K562 (cell line): ENCODE results near the gene ARMC12. TPM values are rescaled to one million over a fixed set of nuclear protein-coding genes. Genes with fewer than 3 reads are reported as not detected.

Source experiments
- ATAC-seq: fragments of 200-7000 bp; cut with Tn5 transposase; 3 replicates; pipeline ENCODE4 v1.9.1; 2020; ENCODE audit warnings: moderate library complexity
- BruUV-seq: library from RNA; stranded (reverse); fragments of 400-500 nt; replicated peaks from 2 replicates; lab custom pipeline; 2021; lab: Mats Ljungman, UMichigan
- CTCF ChIA-PET: fragments of 300-600 bp; formaldehyde crosslinking; extraction: SDS; loops from one replicate; lab custom pipeline; 2021; ENCODE audit warnings: low intra/inter-chr PET ratio; lab: Yijun Ruan, JAX
- POLR2A ChIA-PET: fragments of 300-600, 350-650 bp; sonication (Branson Sonifier 250); formaldehyde crosslinking; extraction: SDS; loops from one replicate; lab custom pipeline; 2021; ENCODE audit warnings: antibody characterized with exemption, inconsistent platforms; lab: Yijun Ruan, JAX
- DNase-seq, 4 experiments: peaks; one replicate each; pipeline versions ENCODE4 v3.0.0 to v3.0.0-alpha.2; 2011 to 2018; ENCODE audit warnings: low spot score in 3 of 4, mixed read lengths in 3 of 4; ENCODE audit errors: extremely low read depth in 1 of 4
- FAIRE-seq: peaks from 2 replicates; lab custom pipeline; 2011; peaks lifted over from hg19 to GRCh38; lab: Jason Lieb, UNC
- H2AFZ ChIP-seq: 2 replicates; pipeline ENCODE4 v1.6.0; 2011; ENCODE audit warnings: low read depth, low read length, control low read depth, inconsistent platforms
- H3K27ac ChIP-seq: fragments of 200-600 bp; 3 replicates; pipeline ENCODE4 v1.8.0; 2011; ENCODE audit warnings: low read depth, mild to moderate bottlenecking, control low read depth, inconsistent platforms, low read length, moderate library complexity, mixed read lengths; ENCODE audit errors: extremely low read depth
- H3K27me3 ChIP-seq, 2 experiments: fragments of 300-600 bp in 1 of 2; 2 replicates in 1 of 2; 3 replicates in 1 of 2; pipeline versions ENCODE4 v1.6.0 to v1.8.0; 2011; ENCODE audit warnings: inconsistent platforms in 2 of 2, low read length in 2 of 2, mild to moderate bottlenecking in 1 of 2, mixed read lengths in 1 of 2, moderate library complexity in 1 of 2; ENCODE audit not compliant: control insufficient read depth in 2 of 2, insufficient read depth in 2 of 2
- H3K36me3 ChIP-seq: fragments of 300-600 bp; 3 replicates; pipeline ENCODE4 v1.8.0; 2011; ENCODE audit warnings: mild to moderate bottlenecking, low read length, inconsistent platforms; ENCODE audit not compliant: control insufficient read depth, insufficient read depth
- H3K4me1 ChIP-seq, 2 experiments: fragments of 200-600 bp in 1 of 2; replicated peaks in 1 of 2; 2 replicates in 1 of 2; 3 replicates in 1 of 2; pipeline versions ENCODE4 v1.5.1 to v1.8.0; 2011; ENCODE audit warnings: inconsistent platforms in 2 of 2, low read length in 2 of 2, mild to moderate bottlenecking in 1 of 2, mixed read lengths in 1 of 2, moderate library complexity in 1 of 2; ENCODE audit not compliant: control insufficient read depth in 2 of 2, insufficient read depth in 2 of 2
- H3K4me2 ChIP-seq: 2 replicates; pipeline ENCODE4 v1.6.1; 2011; ENCODE audit warnings: low read length, control low read depth, inconsistent platforms, mixed read lengths; ENCODE audit not compliant: insufficient read depth
- H3K4me3 ChIP-seq: fragments of 200-600 bp; sonication (generic), shearing (Covaris generic); 2 replicates; pipeline ENCODE4 v1.5.1; 2016; ENCODE audit warnings: control low read depth, inconsistent platforms
- H3K79me2 ChIP-seq: fragments of 200-600 bp; 3 replicates; pipeline ENCODE4 v1.8.0; 2011; ENCODE audit warnings: low read length, inconsistent platforms; ENCODE audit not compliant: control insufficient read depth, insufficient read depth
- H3K9ac ChIP-seq, 2 experiments: 2 replicates each; pipeline versions ENCODE4 v1.6.0 to v1.6.1; 2011; ENCODE audit warnings: low read depth in 2 of 2, low read length in 2 of 2, control low read depth in 1 of 2, inconsistent platforms in 1 of 2, mild to moderate bottlenecking in 1 of 2, mixed read lengths in 1 of 2; ENCODE audit not compliant: insufficient read depth in 1 of 2
- H3K9me1 ChIP-seq: one replicate; pipeline ENCODE4 v1.6.0; 2011; ENCODE audit warnings: inconsistent platforms, mild to moderate bottlenecking, low read length, moderate library complexity; ENCODE audit not compliant: control insufficient read depth, insufficient read depth
- H3K9me3 ChIP-seq: replicated peaks from 2 replicates; pipeline ENCODE4 v1.5.1; 2011; ENCODE audit warnings: low read depth, low read length, inconsistent platforms; ENCODE audit not compliant: control insufficient read depth, insufficient read depth
- H4K20me1 ChIP-seq: replicated peaks from 2 replicates; pipeline ENCODE4 v1.6.1; 2011; ENCODE audit warnings: low read length, inconsistent platforms, mixed read lengths; ENCODE audit not compliant: control insufficient read depth, insufficient read depth
- CEBPB ChIP-seq: fragments of 450-650 bp; IDR thresholded peaks from 2 replicates; pipeline ENCODE4 v1.6.1; 2016; ENCODE audit warnings: missing genetic modification characterization, missing compliant biosample characterization
- CEBPG ChIP-seq, 3 experiments: fragments of 200-800 bp in 1 of 3; sonication (Bioruptor generic) in 1 of 3; sonication (generic) in 1 of 3; formaldehyde crosslinking in 1 of 3; IDR thresholded peaks in 2 of 3; conservative IDR thresholded peaks in 1 of 3; 2 replicates each; pipeline versions ENCODE4 v1.6.1 to v1.8.0; 2016 to 2022; ENCODE audit warnings: missing compliant biosample characterization in 2 of 3, missing genetic modification characterization in 2 of 3, mild to moderate bottlenecking in 1 of 3, missing genetic modification reagents in 1 of 3
- CTCF ChIP-seq, 3 experiments: IDR thresholded peaks in 2 of 3; conservative IDR thresholded peaks in 1 of 3; 2 replicates each; pipeline ENCODE4 v1.5.1; 2011 to 2012; ENCODE audit warnings: low read length in 3 of 3, mild to moderate bottlenecking in 3 of 3, control low read depth in 2 of 3, improper control_type of control experiment in 1 of 3, inconsistent platforms in 1 of 3, low read depth in 1 of 3, mixed read lengths in 1 of 3, moderate library complexity in 1 of 3; ENCODE audit not compliant: insufficient read depth in 2 of 3
- HEY1 ChIP-seq: fragments of 250-450 bp; sonication (Bioruptor Pico); IDR thresholded peaks from 2 replicates; pipeline ENCODE4 v1.5.0; 2020; ENCODE audit warnings: mild to moderate bottlenecking, moderate library complexity, borderline replicate concordance
- IRF2 ChIP-seq: sonication (generic); formaldehyde crosslinking; IDR thresholded peaks from 2 replicates; pipeline ENCODE4 v1.8.1; 2022; ENCODE audit warnings: mild to moderate bottlenecking, missing genetic modification reagents
- KAT8 ChIP-seq: fragments of 450-650 bp; IDR thresholded peaks from 2 replicates; pipeline ENCODE4 v1.6.1; 2016; ENCODE audit warnings: low read depth, mild to moderate bottlenecking
- MEF2D ChIP-seq: conservative IDR thresholded peaks from 2 replicates; pipeline ENCODE4 v1.6.1; 2016; ENCODE audit warnings: low read depth, missing genetic modification characterization, missing compliant biosample characterization
- PHB ChIP-seq: fragments of 250-450 bp; sonication (Bioruptor Pico); IDR thresholded peaks from 2 replicates; pipeline ENCODE4 v1.5.0; 2021
- ZNF395 ChIP-seq: fragments of 200-800 bp; sonication (Bioruptor generic); IDR thresholded peaks from 2 replicates; pipeline ENCODE4 v1.6.1; 2017; ENCODE audit warnings: missing genetic modification characterization, missing compliant biosample characterization
- WGBS: fragments of 100-300 bp; shearing (Covaris generic); methylation state at CpG from one replicate; pipeline ENCODE4 v1.1.6; 2016; ENCODE audit warnings: low coverage, mixed read lengths; ENCODE audit not compliant: insufficient coverage; ENCODE audit errors: missing lambda C conversion rate; 5-methylcytosine and 5-hydroxymethylcytosine counted together
- in situ Hi-C: fragments of 300-500 bp; cut with MboI; formaldehyde crosslinking; loops from 4 replicates; pipeline ENCODE4 v1.15.0; 2018; ENCODE audit warnings: inconsistent platforms, mixed read lengths
- intact Hi-C: fragments of 100-400 bp; cut with micrococcal nuclease; formaldehyde crosslinking; loops from 2 replicates; pipeline ENCODE4 v1.14.2; 2022
- polyA plus RNA-seq, 8 experiments: library from polyadenylated mRNA; depleted of rRNA in 4 of 8; stranded (reverse) in 5 of 8; unstranded in 3 of 8; fragments of >200 nt; fragmentation: Nextera tagmentation in 2 of 8; fragmentation: Illumina TruSeq in 1 of 8; extraction: Ambion mirVana in 2 of 8; extraction: Trizol in 1 of 8; gene quantifications; 2 replicates each; pipeline versions ENCODE4 v1.2.1 to v1.2.3, GENCODE V29; 2011 to 2014; ENCODE audit warnings: inconsistent platforms in 1 of 8, missing spikeins in 1 of 8
- total RNA-seq, 7 experiments: library from RNA; depleted of rRNA in 6 of 7; stranded (reverse); fragments of >200 nt in 6 of 7; fragmentation: Illumina TruSeq in 2 of 7; extraction: Trizol in 2 of 7; gene quantifications; 2 replicates each; pipeline versions ENCODE4 v1.2.1 to v1.2.3, GENCODE V29; 2011 to 2021; ENCODE audit warnings: low replicate concordance in 1 of 7
- TF ChIP-seq, protein P1 (sequence below): fragments of 250-450 bp; sonication (Bioruptor Pico); IDR thresholded peaks from 2 replicates; pipeline ENCODE4 v1.5.0; 2022; ENCODE audit warnings: mild to moderate bottlenecking
- TF ChIP-seq, protein P2 (sequence below): fragments of 450-650 bp; formaldehyde crosslinking; IDR thresholded peaks from 2 replicates; pipeline ENCODE4 v1.4.0; 2020; ENCODE audit warnings: mild to moderate bottlenecking, mixed read lengths
- TF ChIP-seq, protein P3 (sequence below): fragments of 250-450 bp; sonication (Bioruptor Pico); IDR thresholded peaks from 2 replicates; pipeline ENCODE4 v1.5.1; 2021; ENCODE audit warnings: mild to moderate bottlenecking

The ARMC12 gene
- total and polyA plus RNA-seq, 9 of the 15 experiments (the other 6 are each of a cell fraction or from before 2014, with no cell fraction given) = 0.09 to 0.58 (median 0.31) TPM; not detected in 3

GRCh38 chr6:35790683-35791082, 53.9 kb downstream of the ARMC12 start:
- no peaks in the 10 kb centered on the region; the same call in 1 of the 2 replicates for H4K20me1 ChIP-seq
- H3K4me2 ChIP-seq = no peak overlapping the region
- TF ChIP-seq KAT8 (no peak), MEF2D (tag) (no peak), CTCF (IDR thresholded peaks at IDR 0.05 in 2 of 3, conservative IDR thresholded peaks at IDR 0.05 in 1 of 3; ENCODE audit: insufficient read depth in 2 of 3, low read depth in 1 of 3, low read length in 3 of 3) (no peak), CEBPB (tag) (peak; percentile 70), CEBPG (CRISPR knock-in tag; IDR thresholded peaks at IDR 0.05) (0 out of 2 replicates have a peak, but pooled peaks have one; percentile 35), CEBPG (tag; conservative IDR thresholded peaks at IDR 0.05 in 1 of 2, IDR thresholded peaks at IDR 0.05 in 1 of 2) (peak in 1 of 2 experiments; percentile 46; a peak in 1 of 4 replicates), ZNF395 (CRISPR knock-in tag) (no peak), PHB (CRISPR knock-in tag) (no peak), HEY1 (CRISPR knock-in tag) (no peak), IRF2 (CRISPR knock-in tag) (0 out of 2 replicates have a peak, but pooled peaks have one; percentile 15)
- TF ChIP-seq, protein P1, sequence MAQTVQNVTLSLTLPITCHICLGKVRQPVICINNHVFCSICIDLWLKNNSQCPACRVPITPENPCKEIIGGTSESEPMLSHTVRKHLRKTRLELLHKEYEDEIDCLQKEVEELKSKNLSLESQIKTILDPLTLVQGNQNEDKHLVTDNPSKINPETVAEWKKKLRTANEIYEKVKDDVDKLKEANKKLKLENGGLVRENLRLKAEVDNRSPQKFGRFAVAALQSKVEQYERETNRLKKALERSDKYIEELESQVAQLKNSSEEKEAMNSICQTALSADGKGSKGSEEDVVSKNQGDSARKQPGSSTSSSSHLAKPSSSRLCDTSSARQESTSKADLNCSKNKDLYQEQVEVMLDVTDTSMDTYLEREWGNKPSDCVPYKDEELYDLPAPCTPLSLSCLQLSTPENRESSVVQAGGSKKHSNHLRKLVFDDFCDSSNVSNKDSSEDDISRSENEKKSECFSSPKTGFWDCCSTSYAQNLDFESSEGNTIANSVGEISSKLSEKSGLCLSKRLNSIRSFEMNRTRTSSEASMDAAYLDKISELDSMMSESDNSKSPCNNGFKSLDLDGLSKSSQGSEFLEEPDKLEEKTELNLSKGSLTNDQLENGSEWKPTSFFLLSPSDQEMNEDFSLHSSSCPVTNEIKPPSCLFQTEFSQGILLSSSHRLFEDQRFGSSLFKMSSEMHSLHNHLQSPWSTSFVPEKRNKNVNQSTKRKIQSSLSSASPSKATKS (CRISPR knock-in tag) = no peak
- TF ChIP-seq, protein P2, sequence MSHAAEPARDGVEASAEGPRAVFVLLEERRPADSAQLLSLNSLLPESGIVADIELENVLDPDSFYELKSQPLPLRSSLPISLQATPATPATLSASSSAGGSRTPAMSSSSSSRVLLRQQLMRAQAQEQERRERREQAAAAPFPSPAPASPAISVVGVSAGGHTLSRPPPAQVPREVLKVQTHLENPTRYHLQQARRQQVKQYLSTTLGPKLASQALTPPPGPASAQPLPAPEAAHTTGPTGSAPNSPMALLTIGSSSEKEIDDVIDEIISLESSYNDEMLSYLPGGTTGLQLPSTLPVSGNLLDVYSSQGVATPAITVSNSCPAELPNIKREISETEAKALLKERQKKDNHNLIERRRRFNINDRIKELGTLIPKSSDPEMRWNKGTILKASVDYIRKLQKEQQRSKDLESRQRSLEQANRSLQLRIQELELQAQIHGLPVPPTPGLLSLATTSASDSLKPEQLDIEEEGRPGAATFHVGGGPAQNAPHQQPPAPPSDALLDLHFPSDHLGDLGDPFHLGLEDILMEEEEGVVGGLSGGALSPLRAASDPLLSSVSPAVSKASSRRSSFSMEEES (CRISPR knock-in tag) = no peak
- TF ChIP-seq, protein P3, sequence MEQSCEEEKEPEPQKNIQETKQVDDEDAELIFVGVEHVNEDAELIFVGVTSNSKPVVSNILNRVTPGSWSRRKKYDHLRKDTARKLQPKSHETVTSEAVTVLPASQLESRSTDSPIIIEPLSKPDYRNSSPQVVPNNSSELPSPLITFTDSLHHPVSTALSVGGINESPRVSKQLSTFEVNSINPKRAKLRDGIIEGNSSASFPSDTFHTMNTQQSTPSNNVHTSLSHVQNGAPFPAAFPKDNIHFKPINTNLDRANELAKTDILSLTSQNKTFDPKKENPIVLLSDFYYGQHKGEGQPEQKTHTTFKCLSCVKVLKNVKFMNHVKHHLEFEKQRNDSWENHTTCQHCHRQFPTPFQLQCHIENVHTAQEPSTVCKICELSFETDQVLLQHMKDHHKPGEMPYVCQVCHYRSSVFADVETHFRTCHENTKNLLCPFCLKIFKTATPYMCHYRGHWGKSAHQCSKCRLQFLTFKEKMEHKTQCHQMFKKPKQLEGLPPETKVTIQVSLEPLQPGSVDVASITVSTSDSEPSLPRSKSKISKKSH = no peak

More at GRCh38 chr6:35790683-35791082, 53.9 kb downstream of the ARMC12 start:
- Histone ChIP-seq H3K79me2 (no peaks in the 10 kb centered on the region), H3K27me3 (peaks cover 63 to 72% of the 10 kb centered on the region in 2 experiments), H3K9ac (no peak overlapping the region), H3K4me1 (peaks cover 0 to 6% of the 10 kb centered on the region in 2 experiments; a peak in 2 of 5 replicates), H3K4me3 (no peak overlapping the region), H2AFZ (no peak overlapping the region), H3K9me1 (no peaks in the 10 kb centered on the region), H3K9me3 (no peaks in the 10 kb centered on the region), H3K36me3 (no peaks in the 10 kb centered on the region), H3K27ac (no peak overlapping the region)
- no TSS peak for BruUV-seq
- no peak for FAIRE-seq
- intact Hi-C loops (no loop called here), in situ Hi-C loops (no loop called here)
- 3% methylated on average over 5 of the region's 5 CpGs for WGBS
- ChIA-PET CTCF (interaction anchor here (0.5 kb wide), 1 partner anchor 245 kb away, joined by 4 read pairs; no protein-coding TSS in a partner anchor), POLR2A (interaction anchor here (0.8 kb wide), 1 partner anchor 11 kb away, joined by 3 read pairs; no protein-coding TSS in a partner anchor)
- DNase-seq = peak in 1 of 4 experiments; percentile 8
- no peak for ATAC-seq
